HG02759 (cell line): ENCODE measurements around the gene FLII.
"Not testable (repeated sequence)": the region's sequence is repeated elsewhere in the genome, so short reads cannot be mapped to it uniquely, and the experiment has no call there.

Source experiments
- ATAC-seq: cut with Tn5 transposase; IDR thresholded peaks from one replicate; pipeline ENCODE4 v1.9.1; 2021; ENCODE audit warnings: mild to moderate bottlenecking, moderate library complexity; ENCODE audit not compliant: unreplicated experiment

Gene FLII

DNA sequence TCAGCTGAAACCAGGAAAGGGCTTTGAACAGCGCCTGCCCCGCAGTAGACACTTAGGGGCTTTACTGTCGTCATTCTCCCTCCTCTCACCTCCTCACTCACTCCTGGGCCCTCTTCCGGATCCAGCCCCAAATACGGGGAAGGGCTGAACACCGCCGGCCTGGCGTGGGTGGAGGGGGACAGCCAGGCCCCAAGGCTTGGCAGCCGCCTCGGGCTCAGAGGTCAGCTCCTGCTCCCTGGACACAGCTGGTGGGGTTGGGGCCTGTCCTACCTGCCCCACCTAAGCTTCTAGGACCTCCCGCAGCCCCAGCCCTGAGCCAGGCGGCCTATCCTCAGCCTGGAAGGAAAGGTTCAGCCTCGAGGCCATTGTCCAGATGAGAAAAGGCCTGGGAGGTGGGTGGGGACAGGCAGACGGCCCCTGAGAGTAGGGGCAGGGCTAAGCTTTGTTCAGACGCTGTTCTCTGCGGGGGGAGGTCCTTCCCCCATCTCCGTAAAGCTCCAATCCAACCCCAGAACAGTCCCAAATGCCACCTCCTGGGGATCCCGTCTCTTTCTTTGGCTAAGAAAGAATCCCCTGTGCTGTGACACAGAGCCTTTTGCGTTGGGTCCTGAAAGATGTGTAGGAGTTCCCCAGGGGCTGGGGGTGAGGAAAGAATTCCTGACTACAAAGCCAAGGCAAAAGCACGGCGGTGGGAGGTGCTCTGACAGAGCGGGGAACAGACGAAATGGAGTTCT is 34.0 kb downstream of the FLII start:
- no peak for ATAC-seq

DNA sequence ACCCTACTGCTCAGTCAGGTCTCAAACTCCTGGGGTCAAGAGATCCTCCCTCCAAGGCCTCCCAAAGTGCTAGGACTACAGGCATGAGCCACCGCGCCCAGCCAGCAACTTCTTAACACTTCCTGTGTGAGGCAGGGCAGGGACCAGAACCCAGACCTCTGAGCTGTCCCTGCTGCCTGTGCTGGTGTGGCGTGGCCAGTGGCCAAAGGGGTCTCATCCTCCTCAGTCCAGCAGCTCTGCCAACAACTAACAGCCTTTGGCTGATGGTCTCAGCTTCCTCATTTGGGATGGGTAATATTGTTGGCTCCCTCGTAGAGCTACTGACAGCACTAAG is 34.5 kb downstream of the FLII start:
- no peak for ATAC-seq

DNA sequence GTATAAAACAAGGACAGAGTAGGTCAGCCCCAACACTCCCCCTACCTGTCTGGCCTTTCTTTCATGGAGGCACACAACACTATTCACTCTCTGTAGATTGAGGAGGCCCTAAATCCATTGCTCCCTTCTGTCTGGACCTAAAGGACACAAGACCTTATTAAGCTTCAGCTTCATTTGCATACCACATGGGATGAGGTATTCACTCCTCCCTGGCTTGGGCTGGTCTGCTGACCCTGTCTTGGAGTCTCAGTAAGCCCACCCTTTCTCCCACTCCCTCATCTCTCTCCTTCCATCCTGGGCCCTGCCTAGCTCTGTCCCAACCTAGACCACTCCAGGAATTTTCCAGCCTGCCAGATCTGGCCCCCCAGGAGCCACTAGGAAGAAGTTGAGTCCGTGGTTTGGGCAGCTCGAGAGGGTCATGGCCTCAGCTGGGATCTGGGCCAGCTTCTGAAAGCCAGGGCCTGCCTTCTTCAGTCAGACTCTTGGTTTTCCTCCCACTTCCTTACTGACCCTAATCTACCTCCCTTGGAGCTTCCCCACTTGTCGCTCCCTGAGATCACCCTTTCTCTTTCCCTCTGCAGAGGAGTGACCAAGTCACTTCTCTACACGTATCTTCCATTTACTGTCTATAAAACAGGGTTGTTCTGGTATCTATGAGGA is 39.7 kb downstream of the FLII start:
- no peak for ATAC-seq

DNA sequence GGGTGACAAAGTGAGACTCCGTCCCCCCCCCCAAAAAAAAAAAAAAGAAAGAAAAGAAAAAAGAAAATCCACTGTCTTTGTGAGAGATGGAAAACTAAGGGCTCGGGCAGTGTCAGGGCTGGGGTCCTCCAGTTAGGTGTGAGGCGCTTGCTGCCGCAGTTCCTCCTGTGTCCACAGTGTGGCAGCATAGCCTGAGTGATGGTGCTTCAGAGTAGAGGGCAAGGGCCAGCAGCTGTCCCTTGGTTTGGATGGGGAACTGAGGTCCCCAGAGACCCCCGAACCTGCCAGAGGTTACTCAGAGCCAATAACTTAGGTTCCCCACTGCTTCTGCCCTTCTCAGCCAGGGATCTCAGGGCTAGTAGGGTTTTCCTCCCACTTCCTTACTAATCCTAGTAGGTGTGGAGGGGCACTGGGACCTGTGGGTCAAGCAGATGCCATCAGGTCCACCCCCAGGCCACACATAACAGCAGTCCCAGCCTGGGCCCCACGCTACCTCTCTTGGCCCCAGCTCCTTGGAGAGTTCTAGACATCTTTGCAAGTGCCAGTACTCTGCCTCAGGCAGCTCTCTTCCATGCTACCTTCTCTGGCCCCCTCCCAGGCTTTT is 41.0 kb downstream of the FLII start:
- ATAC-seq: no peak

DNA sequence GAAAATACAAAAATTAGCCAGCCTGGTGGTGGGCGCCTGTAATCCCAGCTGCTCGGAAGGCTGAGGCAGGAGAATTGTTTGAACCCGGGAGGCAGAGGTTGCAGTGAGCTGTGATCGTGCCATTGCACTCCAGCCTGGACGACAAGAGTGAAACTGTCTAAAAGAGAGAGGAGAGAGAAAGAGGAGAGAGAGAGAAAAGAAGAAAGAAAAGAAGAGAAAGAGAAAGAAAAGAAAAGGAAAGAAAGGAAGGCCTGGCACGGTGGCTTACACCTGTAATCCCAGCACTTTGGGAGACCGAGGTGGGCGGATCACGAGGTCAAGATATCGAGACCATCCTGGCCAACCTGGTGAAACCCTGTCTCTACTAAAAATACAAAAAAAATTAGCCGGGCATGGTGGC is 41.6 kb downstream of the FLII start:
- ATAC-seq: not testable (repeated sequence)

DNA sequence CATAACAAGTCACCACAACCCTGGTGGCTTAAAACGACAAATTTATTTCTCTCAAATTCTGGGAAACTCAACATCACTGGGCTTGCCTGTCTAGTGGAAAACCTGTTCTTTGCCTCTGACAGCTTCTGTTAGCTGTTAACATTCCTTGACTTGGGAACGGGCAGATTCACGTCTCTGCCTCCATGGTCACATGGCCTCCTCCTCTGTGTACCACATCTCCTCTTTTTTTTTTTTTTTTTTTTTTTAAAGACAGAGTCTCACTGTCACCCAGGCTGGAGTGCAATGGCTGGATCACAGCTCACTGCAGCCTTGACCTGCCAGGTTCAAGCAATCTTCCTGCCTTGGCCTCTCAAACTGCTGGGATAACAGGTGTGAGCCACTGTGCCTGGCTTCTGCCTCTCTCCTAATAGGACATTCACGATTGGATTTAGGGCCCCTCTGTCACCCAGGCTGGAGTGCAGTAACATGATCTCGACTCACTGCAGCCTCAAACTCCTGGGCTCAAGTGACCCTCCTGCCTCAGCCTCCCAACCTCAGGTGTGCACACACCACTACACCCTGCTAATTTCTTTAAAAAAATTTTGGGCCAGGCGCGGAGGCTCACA is 44.8 kb downstream of the FLII start:
- no peak for ATAC-seq

DNA sequence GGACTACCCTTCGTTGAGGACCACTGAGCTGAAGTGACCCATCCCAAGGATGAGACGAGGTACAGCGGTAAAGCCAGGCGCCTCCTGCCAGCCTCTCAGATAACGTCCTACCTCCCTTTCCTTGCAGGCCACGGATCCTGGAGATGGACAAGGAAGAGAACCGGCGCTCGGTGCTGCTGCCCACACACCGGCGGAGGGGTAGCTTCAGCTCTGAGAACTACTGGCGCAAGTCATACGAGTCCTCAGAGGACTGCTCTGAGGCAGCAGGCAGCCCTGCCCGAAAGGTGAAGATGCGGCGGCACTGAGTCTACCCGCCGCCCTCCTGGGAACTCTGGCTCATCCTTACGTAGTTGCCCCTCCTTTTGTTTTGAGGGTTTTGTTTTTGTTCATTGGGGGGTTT is 50.4 kb downstream of the FLII start:
- ATAC-seq: no peak

DNA sequence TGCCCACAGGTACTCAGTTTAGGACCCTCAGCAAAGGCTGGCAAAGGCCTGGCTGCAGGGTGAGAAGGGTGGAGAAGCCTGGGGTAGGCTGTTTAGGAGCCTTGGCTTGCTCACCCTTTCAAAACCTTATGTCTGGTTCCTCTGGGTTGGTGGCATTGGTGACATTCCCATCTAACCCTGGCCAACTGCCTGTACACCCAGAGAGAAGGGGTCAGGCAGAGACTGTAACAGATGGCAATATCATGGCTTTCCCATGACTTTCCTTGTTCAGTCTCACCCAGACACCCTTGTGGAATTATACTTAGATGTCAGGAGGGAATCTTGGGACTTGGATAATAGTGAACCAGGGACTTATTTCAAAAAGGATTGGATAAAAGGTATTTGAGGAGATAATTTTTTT is 51.6 kb downstream of the FLII start:
- no peak for ATAC-seq

DNA sequence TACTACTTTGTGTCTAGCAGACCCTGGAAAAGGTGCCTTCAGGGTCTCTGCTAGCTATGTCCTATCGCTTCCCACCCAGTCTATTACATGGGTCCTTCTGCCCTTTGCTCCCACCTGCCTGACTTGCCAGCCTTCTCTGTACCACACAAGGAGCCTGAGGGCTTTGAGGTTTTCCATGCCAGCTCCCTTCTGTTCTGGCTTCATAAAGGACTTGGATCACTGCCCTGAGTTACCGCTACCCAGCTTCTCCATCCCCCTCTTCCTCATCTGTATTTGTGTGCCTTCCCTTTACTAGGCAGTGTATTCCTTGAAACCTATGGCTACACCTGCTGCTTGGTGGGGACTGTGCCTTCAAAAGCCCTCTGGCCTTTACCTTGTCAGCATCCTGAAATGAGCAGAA is 52.7 kb downstream of the FLII start:
- no peak for ATAC-seq

DNA sequence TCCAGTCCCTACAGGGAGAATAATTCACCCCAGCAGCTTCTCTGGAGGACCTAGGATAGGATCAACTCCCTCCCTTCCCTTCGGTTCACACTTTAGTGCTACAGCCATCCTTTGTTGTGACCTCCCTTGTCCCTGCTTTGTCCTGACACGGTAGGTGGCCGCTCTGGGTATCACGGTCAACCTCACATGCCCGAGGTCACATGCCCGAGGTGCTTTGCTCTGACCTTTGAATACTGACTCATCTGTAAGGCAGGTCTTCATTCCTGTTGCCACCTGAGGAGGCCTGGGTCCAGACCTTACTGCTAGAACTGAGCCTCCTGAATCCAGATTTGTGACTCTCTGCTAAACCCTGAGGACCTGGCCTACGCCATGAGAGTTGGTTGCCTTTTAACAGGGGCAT is 55.2 kb downstream of the FLII start:
- ATAC-seq: no peak

DNA sequence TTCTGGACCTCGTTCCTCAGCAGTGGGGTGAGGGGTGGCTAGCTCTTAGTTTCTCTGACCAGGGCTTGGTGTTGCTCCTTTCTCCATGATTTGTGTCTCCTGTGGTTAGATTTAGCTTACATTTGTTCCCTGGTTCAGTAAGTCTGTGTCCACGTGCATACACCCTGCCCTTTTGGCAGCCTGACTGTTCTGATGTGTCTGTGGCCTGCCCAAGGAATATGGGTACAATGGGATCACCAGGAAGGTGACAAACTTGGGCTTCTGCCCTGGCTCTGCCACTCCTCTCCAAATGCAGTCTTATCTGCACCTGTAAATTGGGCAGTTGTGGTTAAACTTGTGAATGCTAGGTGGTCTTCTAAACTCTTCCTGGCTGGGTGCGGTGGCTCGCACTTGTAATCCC is 57.4 kb downstream of the FLII start:
- ATAC-seq: no peak

DNA sequence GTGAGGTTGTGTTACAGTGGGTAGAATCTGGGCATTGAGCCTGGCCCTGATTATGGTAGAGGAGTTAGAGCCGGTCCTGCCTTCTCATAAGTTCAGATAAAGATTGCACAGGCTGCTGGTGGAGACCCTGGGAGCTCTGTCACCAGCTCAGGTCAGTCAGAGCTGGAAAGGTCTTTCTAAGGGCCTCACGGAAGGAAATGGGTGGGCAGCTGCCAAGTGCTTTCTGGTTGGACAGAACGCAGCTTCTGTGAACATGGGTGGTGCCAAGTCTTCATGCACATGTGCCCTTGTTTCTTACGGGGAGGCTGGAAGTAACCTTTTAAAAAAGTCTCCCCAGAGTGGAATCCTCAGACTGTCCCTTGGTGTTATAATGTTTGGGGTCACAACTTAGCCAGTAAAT is 60.0 kb downstream of the FLII start:
- no peak for ATAC-seq

DNA sequence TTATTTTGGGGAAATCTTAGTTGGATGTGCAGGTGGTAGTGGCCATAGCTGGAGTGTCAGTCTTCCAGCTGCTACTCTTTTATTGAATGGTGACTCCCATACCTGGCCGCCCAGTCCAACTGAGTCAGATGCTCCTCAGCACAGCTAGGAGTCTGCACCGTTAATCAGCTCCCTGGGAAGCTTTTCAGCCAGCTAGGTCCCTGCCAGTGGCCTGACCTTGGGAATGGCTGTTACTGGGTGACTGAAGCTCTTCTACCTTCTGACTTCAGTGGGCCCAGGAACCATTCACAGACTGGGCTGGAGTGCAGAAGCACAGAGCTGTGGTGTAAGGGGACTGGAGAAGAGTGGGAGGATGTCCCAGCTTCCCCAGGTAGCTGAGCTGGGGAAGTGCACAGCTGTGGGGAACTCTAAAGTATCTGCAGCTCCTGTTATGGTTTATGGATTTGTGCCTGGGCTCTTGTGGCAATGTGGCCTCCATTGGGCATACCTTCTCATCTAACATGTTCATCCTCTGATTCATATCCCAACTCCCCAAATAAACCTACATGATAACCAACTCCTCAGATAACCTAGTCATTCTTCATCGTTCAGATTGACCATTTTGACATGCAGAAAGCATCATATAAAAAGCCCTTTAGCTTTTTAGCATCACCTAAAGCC is 60.9 kb downstream of the FLII start:
- no peak for ATAC-seq

DNA sequence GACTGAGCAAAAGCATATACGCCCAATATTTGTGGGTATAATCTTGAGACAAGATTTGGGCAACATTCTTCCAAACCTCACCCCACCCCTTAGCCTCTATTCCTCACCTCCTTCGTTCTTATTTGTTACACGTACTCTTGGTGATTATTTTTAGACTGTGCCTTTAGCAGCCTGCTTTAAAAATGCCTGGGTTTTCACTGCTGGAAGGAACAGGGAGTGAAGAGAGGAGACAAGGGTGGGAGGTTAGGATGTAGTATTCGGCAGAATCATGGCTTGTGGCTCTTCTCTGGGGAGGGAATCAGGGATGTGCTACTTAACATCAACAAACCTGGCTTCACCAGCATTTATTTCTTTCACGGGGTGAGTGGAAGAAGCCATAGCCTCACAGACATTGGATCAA is 63.3 kb downstream of the FLII start:
- no peak for ATAC-seq
